ENCODE measurements around the gene TXLNB.

DNA sequence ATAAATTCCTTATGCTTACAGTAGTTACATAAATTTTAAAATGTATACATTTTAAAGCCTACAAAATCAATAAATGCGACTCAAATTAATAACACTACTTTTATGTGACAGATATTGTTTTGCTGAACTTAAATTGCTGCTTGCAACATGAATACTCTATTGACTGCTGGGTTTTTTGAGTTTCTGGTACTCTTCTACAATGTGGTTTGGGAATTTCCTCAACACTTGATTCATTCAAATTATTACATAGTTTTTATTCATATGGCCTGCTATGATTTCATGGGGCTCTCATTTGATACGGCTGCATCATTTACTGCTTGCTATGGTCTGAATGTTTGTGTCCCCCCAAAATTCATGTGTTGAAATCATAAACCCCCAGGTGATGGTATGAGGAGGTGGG, 2.3 kb upstream of the TXLNB start:
- TF ChIP-seq EZH2 (optimal IDR thresholded peaks at IDR 0.05; ENCODE audit: low read depth, low read length) (no peak), EZH2phosphoT487 (IDR thresholded peaks at IDR 0.05; ENCODE audit: low read length) (no peak)
- TF ChIP-seq, protein P1, sequence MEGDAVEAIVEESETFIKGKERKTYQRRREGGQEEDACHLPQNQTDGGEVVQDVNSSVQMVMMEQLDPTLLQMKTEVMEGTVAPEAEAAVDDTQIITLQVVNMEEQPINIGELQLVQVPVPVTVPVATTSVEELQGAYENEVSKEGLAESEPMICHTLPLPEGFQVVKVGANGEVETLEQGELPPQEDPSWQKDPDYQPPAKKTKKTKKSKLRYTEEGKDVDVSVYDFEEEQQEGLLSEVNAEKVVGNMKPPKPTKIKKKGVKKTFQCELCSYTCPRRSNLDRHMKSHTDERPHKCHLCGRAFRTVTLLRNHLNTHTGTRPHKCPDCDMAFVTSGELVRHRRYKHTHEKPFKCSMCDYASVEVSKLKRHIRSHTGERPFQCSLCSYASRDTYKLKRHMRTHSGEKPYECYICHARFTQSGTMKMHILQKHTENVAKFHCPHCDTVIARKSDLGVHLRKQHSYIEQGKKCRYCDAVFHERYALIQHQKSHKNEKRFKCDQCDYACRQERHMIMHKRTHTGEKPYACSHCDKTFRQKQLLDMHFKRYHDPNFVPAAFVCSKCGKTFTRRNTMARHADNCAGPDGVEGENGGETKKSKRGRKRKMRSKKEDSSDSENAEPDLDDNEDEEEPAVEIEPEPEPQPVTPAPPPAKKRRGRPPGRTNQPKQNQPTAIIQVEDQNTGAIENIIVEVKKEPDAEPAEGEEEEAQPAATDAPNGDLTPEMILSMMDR (IDR thresholded peaks at IDR 0.05; ENCODE audit: low read length), result no peak
